Measurements from ENCODE around the gene ABLIM2.

DNA sequence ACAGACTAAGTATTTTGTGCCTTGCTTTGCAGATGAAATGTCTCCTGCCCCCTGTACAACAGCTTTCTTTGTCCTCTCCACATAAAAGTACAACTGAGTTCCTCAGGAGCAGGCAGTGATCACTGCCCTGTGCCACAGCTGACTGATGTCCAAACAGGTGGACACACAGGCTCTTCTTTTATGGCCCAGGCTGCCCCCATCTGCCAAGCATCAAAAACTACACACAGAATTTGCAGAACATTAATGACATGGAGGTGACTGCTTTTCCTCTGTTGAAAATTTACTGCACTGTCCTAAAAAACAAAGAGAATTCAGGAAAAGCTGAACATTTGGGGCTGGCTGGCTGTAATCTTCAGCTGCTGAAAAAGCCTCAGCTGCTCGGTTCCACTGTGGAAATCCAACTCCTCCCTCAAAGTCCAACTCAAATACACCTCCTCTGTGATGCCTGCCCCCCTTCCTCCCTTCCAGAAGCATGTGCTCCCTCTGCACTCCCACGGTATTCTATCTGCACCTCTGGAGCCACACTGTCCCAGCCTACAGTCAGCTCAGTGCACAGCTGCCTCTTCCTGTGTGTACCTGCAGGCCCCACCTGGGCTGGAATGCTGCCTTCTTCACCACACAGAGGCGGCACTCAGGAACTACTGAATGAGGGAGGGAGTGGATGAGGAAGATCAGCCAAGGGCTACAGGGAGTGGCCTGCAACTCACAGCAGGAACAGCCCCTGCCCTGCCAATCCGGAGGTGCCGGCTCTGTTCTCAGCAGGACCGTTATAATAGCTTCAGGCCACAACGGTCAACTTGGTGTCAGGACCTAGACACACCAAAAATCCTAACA, 229.3 kb downstream of the ABLIM2 start:
- TF ChIP-seq, protein P1, sequence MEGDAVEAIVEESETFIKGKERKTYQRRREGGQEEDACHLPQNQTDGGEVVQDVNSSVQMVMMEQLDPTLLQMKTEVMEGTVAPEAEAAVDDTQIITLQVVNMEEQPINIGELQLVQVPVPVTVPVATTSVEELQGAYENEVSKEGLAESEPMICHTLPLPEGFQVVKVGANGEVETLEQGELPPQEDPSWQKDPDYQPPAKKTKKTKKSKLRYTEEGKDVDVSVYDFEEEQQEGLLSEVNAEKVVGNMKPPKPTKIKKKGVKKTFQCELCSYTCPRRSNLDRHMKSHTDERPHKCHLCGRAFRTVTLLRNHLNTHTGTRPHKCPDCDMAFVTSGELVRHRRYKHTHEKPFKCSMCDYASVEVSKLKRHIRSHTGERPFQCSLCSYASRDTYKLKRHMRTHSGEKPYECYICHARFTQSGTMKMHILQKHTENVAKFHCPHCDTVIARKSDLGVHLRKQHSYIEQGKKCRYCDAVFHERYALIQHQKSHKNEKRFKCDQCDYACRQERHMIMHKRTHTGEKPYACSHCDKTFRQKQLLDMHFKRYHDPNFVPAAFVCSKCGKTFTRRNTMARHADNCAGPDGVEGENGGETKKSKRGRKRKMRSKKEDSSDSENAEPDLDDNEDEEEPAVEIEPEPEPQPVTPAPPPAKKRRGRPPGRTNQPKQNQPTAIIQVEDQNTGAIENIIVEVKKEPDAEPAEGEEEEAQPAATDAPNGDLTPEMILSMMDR (IDR thresholded peaks at IDR 0.05), result no peak
- TF ChIP-seq POLR2A (IDR thresholded peaks at IDR 0.05), result no peak

Data from lower leg skin (tissue), 3 donors.